A549 treated with CORT108297 at 1 μM for 4 hours (cell line): ENCODE measurements around the gene KCNE3. TPM values are rescaled to one million over a fixed set of nuclear protein-coding genes. Genes with fewer than 3 reads are reported as not detected.

Experiments used
- total RNA-seq: library from RNA; stranded (reverse); fragments of 200-300 nt; extraction: Qiagen RNA extraction; gene quantifications from 5 replicates; pipeline ENCODE4 v1.2.3, GENCODE V29; 2022

The KCNE3 gene
- 0.05 TPM in 1 of 5 replicates, not detected in the others for total RNA-seq

GRCh38 chr11:74466916-74467885, at the start of gene KCNE3:
TSS of gene KCNE3 (minus strand) at chr11:74467549. CDS start at chr11:74457563, 9,986 bp downstream.

GRCh38 chr11:74492974-74493790, 25.8 kb upstream of the KCNE3 start, which contains the start of gene LIPT2:
TSS of gene LIPT2 (minus strand) at chr11:74493724. CDS start at chr11:74493703, 21 bp downstream.

Other genes with a start within 250 kb of the KCNE3 start
- gene P4HA3, start 155.9 kb downstream of the KCNE3 start, total RNA-seq = 32.7 to 58.9 TPM (median 45.2 TPM) in 5 replicates
- gene PGM2L1, start 69.1 kb downstream of the KCNE3 start, total RNA-seq = 8.9 to 17.0 TPM (median 14.7 TPM) in 5 replicates
- gene LIPT2, start 26.2 kb upstream of the KCNE3 start, total RNA-seq = 1.3 to 3.2 TPM (median 2.5 TPM) in 5 replicates
- 14.6 to 19.0 TPM (median 17.7 TPM) in 5 replicates for gene POLD3, start 125.0 kb upstream of the KCNE3 start, total RNA-seq